Ascending aorta (tissue), 2 donors: ENCODE results near the gene ITIH2. TPM values are rescaled to one million over a fixed set of nuclear protein-coding genes. Genes with fewer than 3 reads are reported as not detected.

Experiments used
- DNase-seq, 2 donors: peaks; one replicate each; pipeline ENCODE4 v3.0.0-alpha.2; 2019; ENCODE audit warnings: low spot score in 2 of 2
- H3K27ac ChIP-seq, 2 donors: fragments of 200-600 bp; sonication (generic); one replicate each; pipeline ENCODE4 v1.5.1; 2016 to 2017; ENCODE audit warnings: mild to moderate bottlenecking in 1 of 2
- H3K27me3 ChIP-seq: fragments of 200-600 bp; sonication (generic); one replicate; pipeline ENCODE4 v1.5.1; 2017
- H3K36me3 ChIP-seq, 2 donors: fragments of 200-600 bp; sonication (generic); one replicate each; pipeline ENCODE4 v1.5.1; 2016
- H3K4me1 ChIP-seq, 2 donors: fragments of 200-600 bp; sonication (generic); one replicate each; pipeline ENCODE4 v1.5.1; 2016 to 2017; ENCODE audit warnings: mild to moderate bottlenecking in 1 of 2
- H3K4me3 ChIP-seq, 2 donors: fragments of 200-600 bp; sonication (generic); one replicate each; pipeline ENCODE4 v1.5.1; 2016 to 2017; ENCODE audit warnings: mild to moderate bottlenecking in 1 of 2
- H3K9me3 ChIP-seq, 2 donors: fragments of 200-600 bp; sonication (generic); one replicate each; pipeline ENCODE4 v1.5.1; 2016
- CTCF ChIP-seq, 3 experiments: fragments of 200-600 bp in 2 of 3; fragments of 450-650 bp in 1 of 3; sonication (generic) in 2 of 3; IDR thresholded peaks; one replicate each; pipeline ENCODE4 v1.5.1; 2016 to 2019; ENCODE audit warnings: antibody characterized with exemption in 3 of 3, mild to moderate bottlenecking in 1 of 3, moderate library complexity in 1 of 3
- intact Hi-C: fragments of 100-400 bp; cut with DNase I; formaldehyde crosslinking; loops from one replicate; pipeline ENCODE4 v1.15.1; 2023
- total RNA-seq: library from RNA; depleted of rRNA; stranded (reverse); fragments of >200 nt; gene quantifications from one replicate; pipeline ENCODE4 v1.1.0, GENCODE V29; 2016

ITIH2 gene
- total RNA-seq, 1 donor from 2014 or later, result 2.4 TPM

GRCh38 chr10:7750222-7750621, 47.1 kb downstream of the ITIH2 start:
- H3K36me3 ChIP-seq, result peaks cover 28 to 38% of the 10 kb centered on the region in 2 donors
- no peaks in the 10 kb centered on the region for H3K4me1 ChIP-seq
- no peaks in the 10 kb centered on the region for H3K9me3 ChIP-seq
- no peak overlapping the region for H3K27ac ChIP-seq
- H3K27me3 ChIP-seq, result no peaks in the 10 kb centered on the region
- H3K4me3 ChIP-seq, result no peak overlapping the region
- DNase-seq, result no peak
- intact Hi-C loops, result no loop called here
- TF ChIP-seq CTCF (IDR thresholded peaks at IDR 0.05), result no peak

GRCh38 chr10:7752251-7752650, 49.1 kb downstream of the ITIH2 start:
- Histone ChIP-seq H3K36me3 (peaks cover 48 to 58% of the 10 kb centered on the region in 2 donors), H3K9me3 (no peaks in the 10 kb centered on the region), H3K4me1 (no peaks in the 10 kb centered on the region), H3K27me3 (no peaks in the 10 kb centered on the region), H3K4me3 (no peak overlapping the region), H3K27ac (no peak overlapping the region)
- no peak for DNase-seq
- intact Hi-C loops, result no loop called here
- no peak for TF ChIP-seq CTCF (IDR thresholded peaks at IDR 0.05)

GRCh38 chr10:7755103-7755502, 52.0 kb downstream of the ITIH2 start:
- H3K4me3 ChIP-seq, result no peak overlapping the region
- no peaks in the 10 kb centered on the region for H3K9me3 ChIP-seq
- intact Hi-C loops, result no loop called here
- no peaks in the 10 kb centered on the region for H3K4me1 ChIP-seq
- DNase-seq, result no peak
- H3K27ac ChIP-seq, result no peak overlapping the region
- peaks cover 65 to 83% of the 10 kb centered on the region in 2 donors for H3K36me3 ChIP-seq
- no peaks in the 10 kb centered on the region for H3K27me3 ChIP-seq
- TF ChIP-seq CTCF (IDR thresholded peaks at IDR 0.05), result no peak

- no peaks in the 10 kb centered on the region for H3K9me3 ChIP-seq
- intact Hi-C loops, result no loop called here
- no peaks in the 10 kb centered on the region for H3K27me3 ChIP-seq
- H3K36me3 ChIP-seq, result peaks cover 70 to 89% of the 10 kb centered on the region in 2 donors
- DNase-seq, result no peak
- H3K4me1 ChIP-seq, result no peaks in the 10 kb centered on the region
- peak in 1 of 3 experiments; percentile 24 for TF ChIP-seq CTCF (IDR thresholded peaks at IDR 0.05)
- no peak overlapping the region for H3K4me3 ChIP-seq
- no peak overlapping the region for H3K27ac ChIP-seq
These were observed 53.4 kb downstream of the ITIH2 start for GRCh38 chr10:7756360-7756992.

- H3K4me3 ChIP-seq, result no peak overlapping the region
- H3K27ac ChIP-seq, result no peak overlapping the region
- no peaks in the 10 kb centered on the region for H3K9me3 ChIP-seq
- intact Hi-C loops, result no loop called here
- no peaks in the 10 kb centered on the region for H3K4me1 ChIP-seq
- DNase-seq, result no peak
- H3K36me3 ChIP-seq, result peaks cover 51 to 75% of the 10 kb centered on the region in 2 donors
- TF ChIP-seq CTCF (IDR thresholded peaks at IDR 0.05), result no peak
- H3K27me3 ChIP-seq, result no peaks in the 10 kb centered on the region
These were observed 60.8 kb downstream of the ITIH2 start for GRCh38 chr10:7763929-7764328.

- Histone ChIP-seq H3K4me1 (no peaks in the 10 kb centered on the region), H3K27me3 (no peaks in the 10 kb centered on the region), H3K4me3 (no peak overlapping the region), H3K9me3 (no peaks in the 10 kb centered on the region), H3K36me3 (peaks cover 39 to 64% of the 10 kb centered on the region in 2 donors), H3K27ac (no peak overlapping the region)
- intact Hi-C loops, result no loop called here
- DNase-seq, result no peak
- TF ChIP-seq CTCF (IDR thresholded peaks at IDR 0.05), result no peak
These were observed 63.1 kb downstream of the ITIH2 start for GRCh38 chr10:7766241-7766640.
